GM18951 (cell line): ENCODE measurements around the gene NME2.
A peak's percentile ranks its signal among the peaks of the same experiment; 100 is the strongest.

Experiments used
- POLR2A ChIP-seq: IDR thresholded peaks from 4 replicates; pipeline ENCODE4 v1.6.1; 2011; ENCODE audit warnings: mild to moderate bottlenecking; ENCODE audit not compliant: insufficient read length, insufficient read depth; ENCODE audit errors: extremely low read depth
- in situ Hi-C: fragments of 300-500 bp; cut with MboI; formaldehyde crosslinking; loops from one replicate; pipeline ENCODE4 v1.12.0; 2022; ENCODE audit warnings: low sequenced_read_pairs, mixed read lengths, inconsistent platforms; ENCODE audit not compliant: unreplicated experiment

NME2 gene

GRCh38 chr17:51133365-51133764, 32.8 kb upstream of the NME2 start:
- no peak for TF ChIP-seq POLR2A
- in situ Hi-C loops, result no loop called here

DNA sequence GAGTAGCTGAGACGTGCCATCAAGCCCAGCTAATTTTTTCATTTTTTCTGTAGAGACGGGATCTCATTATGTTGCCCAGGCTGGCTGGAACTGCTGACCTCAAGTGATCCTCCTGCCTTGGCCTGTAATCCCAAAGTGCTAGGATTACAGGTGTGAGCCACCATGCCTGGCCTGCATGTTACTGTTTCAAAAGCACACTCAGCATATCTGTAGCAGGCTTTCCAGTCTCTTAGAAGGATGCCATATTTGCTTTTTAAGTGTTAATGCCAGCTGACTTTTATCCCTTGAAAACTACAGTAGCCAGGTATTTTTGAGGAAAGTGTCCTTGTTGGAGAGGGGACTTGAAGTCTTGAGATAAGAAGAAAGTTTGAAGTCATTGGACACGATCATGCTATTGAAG, 30.3 kb upstream of the NME2 start:
- no peak for TF ChIP-seq POLR2A
- in situ Hi-C loops, result no loop called here

DNA sequence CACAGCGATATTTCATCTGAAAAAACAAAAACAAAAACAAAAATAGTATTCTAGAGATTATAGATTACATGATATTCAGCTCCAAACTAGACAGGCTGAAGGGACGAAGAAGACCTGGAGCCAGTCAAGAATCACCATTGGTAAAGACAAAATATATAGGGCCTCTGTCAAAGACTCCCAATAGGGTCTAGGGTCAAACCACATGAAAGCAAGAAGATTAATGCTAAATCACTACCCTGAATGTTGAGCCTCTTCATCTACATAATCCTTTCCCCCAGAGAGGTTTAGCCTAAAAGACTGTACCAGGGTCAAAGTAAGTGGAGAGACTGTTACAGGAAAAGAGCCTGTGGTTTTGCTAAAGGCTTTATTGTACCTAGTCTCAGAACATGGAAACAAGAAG, 23.6 kb upstream of the NME2 start:
- TF ChIP-seq POLR2A, result no peak
- in situ Hi-C loops, result loop anchor here (5.0 kb wide), 1 partner anchor 140 kb away; no protein-coding TSS in a partner anchor

DNA sequence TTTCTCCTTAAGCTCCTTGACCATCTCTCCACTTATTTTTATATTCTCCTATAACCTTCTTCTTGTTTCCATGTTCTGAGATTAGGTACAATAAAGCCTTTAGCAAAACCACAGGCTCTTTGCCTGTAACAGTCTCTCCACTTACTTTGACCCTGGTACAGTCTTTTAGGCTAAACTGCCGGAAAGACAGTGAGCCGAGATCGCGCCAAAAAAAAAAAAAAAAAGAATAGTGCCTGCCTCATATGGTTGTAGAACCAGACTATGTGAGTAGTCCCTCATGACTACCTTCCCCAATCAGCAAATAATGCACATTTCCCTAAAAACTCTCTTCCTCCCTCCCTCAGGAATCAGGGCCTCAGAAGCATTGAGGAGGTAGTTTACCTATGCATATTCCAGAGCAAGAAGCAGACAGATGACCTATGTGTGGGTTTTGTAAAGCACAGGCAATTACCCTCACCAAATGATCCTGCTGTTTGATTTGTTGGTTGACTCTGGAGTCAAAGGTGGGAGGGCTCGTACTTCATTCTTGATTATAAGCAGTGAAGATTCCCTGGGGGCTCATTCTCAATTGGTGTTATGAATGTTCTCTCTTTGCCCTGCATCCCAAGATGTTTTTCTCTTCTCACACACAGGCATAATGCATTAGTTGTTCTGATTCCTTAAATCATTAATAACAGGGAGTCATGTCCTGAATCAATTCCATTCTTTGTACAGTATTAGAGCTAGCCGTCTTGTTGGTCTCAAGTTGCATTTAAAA, 21.8 kb upstream of the NME2 start:
- no peak for TF ChIP-seq POLR2A
- in situ Hi-C loops, result loop anchor here (5.0 kb wide), 1 partner anchor 142 kb away; no protein-coding TSS in a partner anchor

GRCh38 chr17:51147650-51148049, 18.6 kb upstream of the NME2 start:
- TF ChIP-seq POLR2A, result no peak
- in situ Hi-C loops, result no loop called here

DNA sequence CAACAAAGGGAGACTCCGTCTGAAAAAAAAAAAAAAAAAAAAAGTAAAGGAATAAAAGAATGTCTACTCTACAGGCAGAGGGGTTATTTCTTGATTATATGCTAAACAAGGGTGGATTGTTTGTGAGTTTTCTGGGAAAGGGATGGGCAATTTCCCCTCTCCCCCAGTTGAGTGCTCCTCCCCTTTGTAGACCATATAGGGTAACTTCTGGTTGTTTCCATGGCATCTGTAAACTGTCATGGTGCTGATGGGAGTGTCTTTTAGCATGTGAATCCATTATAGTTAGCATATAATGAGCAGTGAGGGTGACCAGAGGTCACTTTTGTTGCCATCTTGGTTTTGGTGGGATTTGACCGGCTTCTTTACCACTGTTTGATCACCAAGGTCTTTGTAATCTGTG, 17.0 kb upstream of the NME2 start:
- no peak for TF ChIP-seq POLR2A
- in situ Hi-C loops, result no loop called here

GRCh38 chr17:51150932-51151331, 15.3 kb upstream of the NME2 start:
- in situ Hi-C loops, result no loop called here
- no peak for TF ChIP-seq POLR2A

DNA sequence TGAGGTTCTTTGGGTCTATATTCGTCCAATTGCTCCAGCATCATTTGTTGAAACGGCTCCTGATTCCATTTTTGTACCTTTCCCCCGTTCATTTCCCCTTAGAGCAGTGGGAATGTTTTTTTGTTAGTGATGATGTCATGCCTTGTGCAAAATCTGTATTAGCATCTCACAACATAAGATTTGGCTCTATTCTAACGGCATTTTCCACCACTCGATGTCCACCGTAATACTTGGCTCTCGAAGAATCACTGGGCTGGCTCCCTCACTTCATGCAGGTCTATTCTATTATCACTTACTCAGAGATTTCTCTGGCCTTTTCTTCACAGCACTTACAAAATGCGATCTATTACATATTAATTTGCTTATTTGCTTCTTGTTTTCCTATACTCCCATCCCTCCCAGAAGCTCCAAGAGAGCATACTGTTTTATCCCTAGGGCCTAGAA, 13.4 kb upstream of the NME2 start:
- in situ Hi-C loops, result no loop called here
- TF ChIP-seq POLR2A, result no peak

- in situ Hi-C loops, result no loop called here
- TF ChIP-seq POLR2A, result peak; percentile 74
Observed at GRCh38 chr17:51153210-51154072, 12.8 kb upstream of the NME2 start, which contains the start of gene NME1. NME1 (plus strand) TSS chr17:51153559; CDS start chr17:51155655, 2,096 bp downstream.

DNA sequence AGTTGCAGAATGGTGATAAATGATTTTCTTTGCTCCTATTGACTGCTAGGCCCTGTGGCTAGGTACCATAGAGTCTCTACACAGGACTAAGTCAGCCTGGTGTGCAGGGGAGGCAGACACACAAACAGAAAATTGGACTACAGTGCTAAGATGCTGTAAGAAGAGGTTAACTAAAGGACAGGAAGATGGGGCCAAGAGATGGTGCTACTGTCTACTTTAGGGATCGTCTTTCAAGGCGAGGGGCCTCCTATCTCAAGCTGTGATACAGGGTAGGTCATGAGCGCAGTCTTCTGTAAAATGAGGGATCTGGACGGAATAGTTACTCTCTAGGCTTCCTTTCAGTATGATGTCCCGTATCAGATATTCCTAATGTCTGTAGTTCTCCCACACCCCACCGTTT, 12.0 kb upstream of the NME2 start:
- TF ChIP-seq POLR2A, result no peak
- in situ Hi-C loops, result no loop called here

- TF ChIP-seq POLR2A, result no peak
- in situ Hi-C loops, result no loop called here
Observed at GRCh38 chr17:51155416-51155815, 10.8 kb upstream of the NME2 start.

- no peak for TF ChIP-seq POLR2A
- in situ Hi-C loops, result no loop called here
Observed at GRCh38 chr17:51159604-51160003, 6.6 kb upstream of the NME2 start.

GRCh38 chr17:51161541-51161940, 4.7 kb upstream of the NME2 start:
- in situ Hi-C loops, result no loop called here
- no peak for TF ChIP-seq POLR2A

GRCh38 chr17:51164911-51165679, 1.1 kb upstream of the NME2 start:
- in situ Hi-C loops, result no loop called here
- no peak for TF ChIP-seq POLR2A
